ENCODE data around the gene MPPED1.

DNA sequence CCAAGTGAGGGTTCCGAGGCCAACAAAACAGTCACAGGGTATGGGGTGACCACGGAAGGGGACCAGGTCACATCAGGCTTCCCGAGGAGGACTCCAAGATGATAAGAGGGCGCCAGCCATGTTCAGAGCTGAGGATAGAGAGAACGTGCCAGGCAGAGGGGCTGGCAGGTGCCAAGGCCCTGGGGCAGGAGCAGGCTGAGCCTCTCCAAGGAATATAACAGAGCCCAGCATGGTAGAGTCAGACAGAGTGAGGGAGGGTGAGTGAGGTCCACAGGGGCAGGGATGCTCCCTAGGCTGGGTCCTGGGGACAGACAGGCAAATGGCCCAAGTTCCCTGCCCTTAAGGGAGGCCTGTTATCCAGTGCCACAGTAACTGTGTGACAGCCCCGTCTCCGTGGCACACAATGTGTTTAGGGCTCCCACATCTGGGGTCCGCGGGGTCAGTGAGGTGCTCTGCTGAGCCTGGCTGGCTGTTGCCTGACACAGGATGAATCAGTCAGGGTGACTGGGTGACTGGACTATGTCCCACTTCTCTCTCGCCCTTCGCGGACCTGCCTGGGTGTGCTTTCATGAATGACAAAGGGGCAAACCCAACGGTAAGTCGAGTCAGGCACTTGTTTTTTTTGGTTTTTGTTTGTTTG lies 105.3 kb downstream of the MPPED1 start:
- no peak for TF ChIP-seq CTCF (IDR thresholded peaks at IDR 0.05)
- TF ChIP-seq POLR2A (IDR thresholded peaks at IDR 0.05), result no peak

Measured in esophagus squamous epithelium (tissue), 4 donors.